Astrocyte (in vitro differentiated cells and primary cell): ENCODE results near the gene EDC3. TPM values are rescaled to one million over a fixed set of nuclear protein-coding genes. Genes with fewer than 3 reads are reported as not detected.

Experiments used
- DNase-seq: peaks from one replicate; pipeline ENCODE4 v3.0.0-alpha.2; 2010; ENCODE audit warnings: low read depth
- FAIRE-seq: peaks from 2 replicates; lab custom pipeline; 2011; peaks lifted over from hg19 to GRCh38; lab: Jason Lieb, UNC
- H2AFZ ChIP-seq: 2 replicates; pipeline ENCODE4 v1.6.0; 2012; ENCODE audit warnings: low read depth, low read length, inconsistent platforms
- H3K27ac ChIP-seq: 2 replicates; pipeline ENCODE4 v1.5.1; 2011; ENCODE audit warnings: low read depth, low read length, inconsistent platforms
- H3K27me3 ChIP-seq: 2 replicates; pipeline ENCODE4 v1.6.0; 2011; ENCODE audit warnings: low read length, inconsistent platforms; ENCODE audit not compliant: insufficient read depth
- H3K36me3 ChIP-seq: 2 replicates; pipeline ENCODE4 v1.5.1; 2011; ENCODE audit warnings: low read length, inconsistent platforms; ENCODE audit not compliant: insufficient read depth
- H3K4me1 ChIP-seq: 2 replicates; pipeline ENCODE4 v1.5.1; 2011; ENCODE audit warnings: low read length, inconsistent platforms; ENCODE audit not compliant: insufficient read depth
- H3K4me2 ChIP-seq: 2 replicates; pipeline ENCODE4 v1.6.0; 2012; ENCODE audit warnings: low read length, inconsistent platforms
- H3K4me3 ChIP-seq: 2 replicates; pipeline ENCODE4 v1.5.1; 2011; ENCODE audit warnings: low read depth, mild to moderate bottlenecking, low read length, inconsistent platforms; ENCODE audit not compliant: insufficient read depth
- H3K79me2 ChIP-seq: 2 replicates; pipeline ENCODE4 v1.6.0; 2012; ENCODE audit warnings: mild to moderate bottlenecking, low read length, inconsistent platforms; ENCODE audit not compliant: insufficient read depth
- H3K9ac ChIP-seq: 2 replicates; pipeline ENCODE4 v1.6.0; 2012; ENCODE audit warnings: mild to moderate bottlenecking, low read length, inconsistent platforms
- H3K9me3 ChIP-seq: 2 replicates; pipeline ENCODE4 v1.5.1; 2012; ENCODE audit warnings: low read depth, mild to moderate bottlenecking, low read length, inconsistent platforms; ENCODE audit not compliant: insufficient read depth
- H4K20me1 ChIP-seq: 2 replicates; pipeline ENCODE4 v1.6.0; 2012; ENCODE audit warnings: low read length, inconsistent platforms; ENCODE audit not compliant: insufficient read depth
- H3K27ac Mint-ChIP-seq: one replicate; pipeline ENCODE4 v1.8.0; 2021; ENCODE audit warnings: mild to moderate bottlenecking, mixed read lengths; ENCODE audit not compliant: unreplicated experiment
- H3K27me3 Mint-ChIP-seq: one replicate; pipeline ENCODE4 v1.8.0; 2021; ENCODE audit warnings: low read depth, mixed read lengths; ENCODE audit not compliant: unreplicated experiment
- H3K36me3 Mint-ChIP-seq: one replicate; pipeline ENCODE4 v1.8.0; 2021; ENCODE audit warnings: low read depth, mixed read lengths; ENCODE audit not compliant: unreplicated experiment
- H3K4me1 Mint-ChIP-seq: one replicate; pipeline ENCODE4 v1.8.0; 2021; ENCODE audit warnings: low read depth, mixed read lengths; ENCODE audit not compliant: unreplicated experiment
- H3K4me3 Mint-ChIP-seq: one replicate; pipeline ENCODE4 v1.8.0; 2021; ENCODE audit warnings: mild to moderate bottlenecking, moderate library complexity, mixed read lengths; ENCODE audit not compliant: unreplicated experiment
- H3K9me3 Mint-ChIP-seq: one replicate; pipeline ENCODE4 v1.8.0; 2021; ENCODE audit warnings: mild to moderate bottlenecking, mixed read lengths; ENCODE audit not compliant: unreplicated experiment
- EZH2 ChIP-seq: IDR thresholded peaks from 2 replicates; pipeline ENCODE4 v1.6.1; 2012; ENCODE audit warnings: mild to moderate bottlenecking, low read length, inconsistent platforms; ENCODE audit not compliant: insufficient read depth
- total RNA-seq: library from RNA; stranded (reverse); gene quantifications from 2 replicates; pipeline ENCODE4 v1.2.1, GENCODE V29; 2021
- TF ChIP-seq, protein P1 (sequence below): IDR thresholded peaks from 2 replicates; pipeline ENCODE4 v1.5.1; 2011; ENCODE audit warnings: low read depth, mild to moderate bottlenecking, inconsistent platforms, low read length, moderate library complexity; ENCODE audit not compliant: insufficient read depth

The EDC3 gene
- total RNA-seq, 1 donor from 2014 or later: 47.6 TPM

DNA sequence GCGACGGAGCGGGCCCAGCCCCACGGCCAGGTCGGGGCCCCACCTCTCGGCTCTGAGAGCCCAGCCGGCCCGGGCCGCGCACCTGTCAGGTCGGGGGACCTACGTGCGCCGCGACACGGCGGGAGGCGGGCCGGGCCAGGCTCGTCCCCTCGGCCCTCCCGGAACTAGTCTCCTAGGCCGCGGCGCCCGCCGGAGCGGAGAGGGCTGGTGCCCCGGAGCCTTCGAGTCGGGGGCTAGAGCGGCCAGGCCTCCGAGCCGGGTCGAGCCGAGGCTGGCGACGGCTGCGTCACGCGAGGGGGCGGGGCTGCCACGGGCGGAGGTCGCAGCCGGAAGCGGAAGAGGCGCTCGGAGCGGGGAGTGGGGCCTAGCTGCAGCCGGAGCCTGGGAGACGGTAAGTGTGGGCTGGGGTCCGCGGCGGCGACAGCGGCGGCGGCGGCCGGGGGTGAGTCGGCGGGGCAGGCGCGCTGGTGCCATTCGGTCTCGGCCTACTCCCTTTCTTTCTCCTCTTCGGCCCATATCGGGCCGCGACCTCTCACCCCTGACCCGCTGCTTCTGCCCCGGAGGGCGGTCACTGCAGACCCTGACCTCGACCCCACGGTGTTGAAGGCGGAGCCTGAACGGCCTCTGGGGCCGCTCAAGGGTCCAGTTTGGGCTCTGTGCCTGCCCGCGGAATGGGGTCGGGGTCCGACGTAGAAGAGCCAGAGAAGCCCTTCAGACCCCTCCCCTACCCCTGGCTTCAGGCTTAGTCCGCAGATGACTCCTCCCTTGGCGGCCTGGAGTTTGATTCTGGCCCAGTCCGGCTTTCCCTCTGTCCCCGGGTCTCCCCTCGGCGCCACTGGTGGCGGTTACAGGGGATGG, 80.1 kb downstream of the EDC3 start, which contains the start of gene CLK3:
Gene CLK3 (plus strand): TSS at position 329 of the 858 bp plus-strand sequence. CDS start 3,361 bp downstream, outside the sequence.
- H3K4me1 Mint-ChIP-seq: peaks cover 8% of the 10 kb centered on the region
- Histone ChIP-seq H4K20me1 (peaks cover 44% of the 10 kb centered on the region), H3K27ac (peak within 1 kb of the TSS; percentile 83), H3K36me3 (peaks cover 8% of the 10 kb centered on the region), H3K27me3 (no peaks in the 10 kb centered on the region), H3K4me2 (peak within 1 kb of the TSS; percentile 87), H3K4me3 (peak within 1 kb of the TSS; percentile 86), H2AFZ (peak within 1 kb of the TSS; percentile 65), H3K4me1 (peaks cover 17% of the 10 kb centered on the region), H3K9me3 (no peaks in the 10 kb centered on the region), H3K9ac (peak within 1 kb of the TSS; percentile 97), H3K79me2 (peaks cover 57% of the 10 kb centered on the region)
- peak; percentile 74 for DNase-seq
- TF ChIP-seq, protein P1, sequence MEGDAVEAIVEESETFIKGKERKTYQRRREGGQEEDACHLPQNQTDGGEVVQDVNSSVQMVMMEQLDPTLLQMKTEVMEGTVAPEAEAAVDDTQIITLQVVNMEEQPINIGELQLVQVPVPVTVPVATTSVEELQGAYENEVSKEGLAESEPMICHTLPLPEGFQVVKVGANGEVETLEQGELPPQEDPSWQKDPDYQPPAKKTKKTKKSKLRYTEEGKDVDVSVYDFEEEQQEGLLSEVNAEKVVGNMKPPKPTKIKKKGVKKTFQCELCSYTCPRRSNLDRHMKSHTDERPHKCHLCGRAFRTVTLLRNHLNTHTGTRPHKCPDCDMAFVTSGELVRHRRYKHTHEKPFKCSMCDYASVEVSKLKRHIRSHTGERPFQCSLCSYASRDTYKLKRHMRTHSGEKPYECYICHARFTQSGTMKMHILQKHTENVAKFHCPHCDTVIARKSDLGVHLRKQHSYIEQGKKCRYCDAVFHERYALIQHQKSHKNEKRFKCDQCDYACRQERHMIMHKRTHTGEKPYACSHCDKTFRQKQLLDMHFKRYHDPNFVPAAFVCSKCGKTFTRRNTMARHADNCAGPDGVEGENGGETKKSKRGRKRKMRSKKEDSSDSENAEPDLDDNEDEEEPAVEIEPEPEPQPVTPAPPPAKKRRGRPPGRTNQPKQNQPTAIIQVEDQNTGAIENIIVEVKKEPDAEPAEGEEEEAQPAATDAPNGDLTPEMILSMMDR: no peak
- no peak for TF ChIP-seq EZH2
- peak within 1 kb of the TSS; percentile 95 for H3K4me3 Mint-ChIP-seq
- no peaks in the 10 kb centered on the region for H3K9me3 Mint-ChIP-seq
- peaks cover 7% of the 10 kb centered on the region for H3K36me3 Mint-ChIP-seq
- peak within 1 kb of the TSS; percentile 91 for H3K27ac Mint-ChIP-seq
- H3K27me3 Mint-ChIP-seq: peaks cover 22% of the 10 kb centered on the region
- FAIRE-seq: no peak

DNA sequence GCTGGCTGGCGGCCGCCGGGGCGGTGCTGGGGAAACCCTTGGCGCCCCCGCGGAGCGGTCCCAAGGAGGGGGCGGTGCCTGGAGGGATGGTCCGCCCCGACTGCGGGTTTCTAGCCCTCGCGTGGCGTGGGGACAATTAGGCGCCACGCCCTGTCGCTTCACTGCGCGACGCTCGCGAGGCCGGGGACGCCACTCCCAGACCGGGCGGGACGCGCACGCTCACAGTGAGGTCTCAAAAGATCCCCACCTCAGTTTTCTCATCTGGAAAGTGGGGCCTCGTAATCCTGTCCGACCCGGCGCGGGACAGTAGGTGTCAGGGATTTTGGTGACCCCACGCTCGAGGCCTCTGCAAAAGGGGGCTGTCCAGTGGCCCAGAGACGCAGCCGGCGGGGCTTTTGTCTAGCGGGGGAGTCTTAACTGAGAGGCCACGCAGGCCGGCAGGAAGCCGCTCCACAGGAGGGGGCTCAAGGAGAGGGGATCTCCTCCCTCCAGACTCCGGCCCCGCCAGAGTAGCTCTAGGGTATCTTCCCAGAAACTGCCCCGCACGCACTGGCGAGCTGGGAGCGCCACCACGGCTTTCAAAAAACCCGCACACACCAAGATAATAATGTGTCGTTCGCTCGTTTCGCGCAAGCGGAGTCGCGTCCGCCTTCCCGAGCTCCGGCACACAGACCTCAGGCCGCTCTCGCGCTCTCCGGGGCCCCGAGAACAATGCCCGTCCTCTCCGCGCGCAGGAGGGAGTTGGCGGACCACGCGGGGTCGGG, 80.9 kb downstream of the EDC3 start:
- Histone ChIP-seq H2AFZ (peak overlapping the region; percentile 65), H3K36me3 (peaks cover 1% of the 10 kb centered on the region), H3K27ac (peak overlapping the region; percentile 83), H3K9ac (peak overlapping the region; percentile 97), H3K4me2 (peak overlapping the region; percentile 87), H3K4me3 (peak overlapping the region; percentile 86), H3K9me3 (no peaks in the 10 kb centered on the region), H3K27me3 (no peaks in the 10 kb centered on the region), H3K4me1 (peaks cover 17% of the 10 kb centered on the region), H4K20me1 (peaks cover 36% of the 10 kb centered on the region), H3K79me2 (peaks cover 48% of the 10 kb centered on the region)
- H3K27me3 Mint-ChIP-seq: peaks cover 22% of the 10 kb centered on the region
- DNase-seq (peak; percentile 46), FAIRE-seq (no peak)
- H3K9me3 Mint-ChIP-seq: no peaks in the 10 kb centered on the region
- H3K4me3 Mint-ChIP-seq: peak overlapping the region; percentile 90
- H3K4me1 Mint-ChIP-seq: peaks cover 8% of the 10 kb centered on the region
- peaks cover 4% of the 10 kb centered on the region for H3K36me3 Mint-ChIP-seq
- H3K27ac Mint-ChIP-seq: peak overlapping the region; percentile 87
- TF ChIP-seq, protein P1: no peak
- TF ChIP-seq EZH2: no peak
